GM21529 (cell line): Measurements from ENCODE around the gene CCDC157.
A peak's percentile ranks its signal among the peaks of the same experiment; 100 is the strongest.

Experiments
- ATAC-seq: cut with Tn5 transposase; IDR thresholded peaks from one replicate; pipeline ENCODE4 v1.9.1; 2021; ENCODE audit not compliant: unreplicated experiment

The CCDC157 gene

DNA sequence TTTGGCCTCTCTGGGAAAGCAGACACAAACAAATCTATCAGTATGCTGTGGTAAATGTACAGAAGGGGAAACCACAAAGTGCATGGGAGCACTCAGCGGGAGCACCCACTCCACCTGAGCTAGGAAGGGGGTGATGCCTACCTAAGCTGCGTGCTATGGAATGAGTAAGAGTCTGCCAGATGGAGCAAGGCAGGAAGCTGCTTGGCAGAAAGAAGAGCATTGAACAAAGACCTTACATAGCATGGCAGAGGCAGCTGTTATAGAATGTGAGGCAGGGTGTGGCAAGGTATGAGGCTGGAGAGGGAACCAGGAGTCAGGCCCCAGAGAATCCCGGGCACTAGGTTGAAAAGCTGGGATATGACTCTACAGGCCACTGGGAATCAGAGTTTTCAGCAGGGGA lies 55.0 kb downstream of the CCDC157 start:
- ATAC-seq, result no peak

GRCh38 chr22:30413001-30413400 lies 56.2 kb downstream of the CCDC157 start:
- no peak for ATAC-seq

DNA sequence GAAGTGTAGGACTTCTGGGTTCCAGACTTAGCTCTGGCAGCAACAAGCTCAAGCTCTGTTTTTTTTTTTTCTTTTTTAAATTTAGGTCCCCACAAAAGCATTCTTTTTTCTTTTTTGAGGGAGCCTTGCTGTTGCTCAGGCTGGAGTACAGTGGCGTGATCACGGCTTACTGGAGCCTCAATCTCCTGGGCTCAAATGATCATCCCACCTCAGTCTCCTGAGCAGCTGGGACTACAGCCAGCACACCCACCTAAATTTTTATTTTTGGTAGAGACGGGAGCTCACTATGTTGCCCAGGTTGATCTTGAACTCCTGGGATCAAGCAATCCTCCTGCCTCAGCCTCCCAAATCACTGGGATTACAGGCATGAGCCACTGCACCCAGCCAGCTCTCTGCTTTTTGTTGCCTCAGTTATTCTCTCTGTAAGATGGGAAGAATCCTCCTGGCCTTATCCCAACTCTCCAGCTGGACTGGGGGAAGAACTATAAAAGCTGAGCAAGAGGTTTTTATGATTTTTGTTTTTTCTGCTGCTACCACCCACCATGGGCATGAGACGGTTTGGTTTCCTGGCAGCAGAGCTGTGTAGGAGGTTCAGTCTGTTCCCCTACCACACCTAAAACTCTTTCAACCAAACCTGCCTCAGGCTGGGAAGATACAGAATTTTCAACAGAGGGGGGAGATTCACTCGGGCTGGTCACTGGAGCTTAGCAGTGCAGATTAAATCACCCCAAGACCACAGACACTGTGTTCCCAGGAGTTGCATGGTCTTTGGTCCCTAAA lies 57.1 kb downstream of the CCDC157 start:
- no peak for ATAC-seq

DNA sequence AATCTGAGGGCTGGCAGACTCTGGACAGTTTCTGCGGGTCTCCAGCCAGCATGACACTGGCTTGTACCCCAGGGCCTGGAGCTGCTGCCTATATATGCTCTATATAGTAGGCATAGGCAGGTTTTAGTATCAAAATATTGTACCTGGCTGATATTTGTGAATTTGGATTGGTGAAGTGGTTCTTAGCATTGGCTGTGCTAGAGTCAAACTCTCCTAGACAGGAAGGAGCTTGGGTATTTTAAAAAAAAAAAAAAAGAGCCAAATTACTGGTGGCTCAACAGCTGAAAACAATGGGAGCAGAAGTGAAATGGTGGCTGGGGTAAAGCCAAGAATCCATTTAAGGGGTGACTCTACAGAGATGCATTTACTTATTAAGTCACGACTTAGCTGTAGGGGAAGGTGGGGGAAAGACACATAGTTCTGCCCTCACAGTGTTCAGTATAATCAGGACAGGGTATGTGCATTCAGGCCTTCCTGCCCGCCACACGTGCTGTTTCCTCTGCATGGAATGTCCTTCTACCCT lies 57.8 kb downstream of the CCDC157 start:
- ATAC-seq, result no peak

- ATAC-seq, result no peak
Measured at GRCh38 chr22:30416403-30416802, 59.6 kb downstream of the CCDC157 start.

DNA sequence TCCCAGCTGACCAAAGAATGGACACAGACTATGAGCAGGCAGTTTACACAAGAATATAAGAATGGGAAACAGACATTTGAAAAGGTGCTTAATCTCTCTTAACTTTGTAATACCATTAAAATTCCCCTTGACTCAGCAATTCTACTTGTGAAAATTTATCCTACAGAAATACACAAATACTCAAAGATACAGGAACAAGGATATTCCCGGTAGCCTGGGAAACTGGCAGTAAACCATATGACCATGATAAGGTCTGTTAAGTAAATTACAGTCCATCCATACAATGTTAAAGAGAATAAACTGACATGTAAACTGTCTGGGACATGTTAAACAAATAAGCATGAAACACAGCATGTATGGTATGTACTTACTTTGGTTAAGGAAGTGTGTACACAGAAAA lies 60.0 kb downstream of the CCDC157 start:
- ATAC-seq, result no peak

- no peak for ATAC-seq
Measured at GRCh38 chr22:30420347-30421125, 63.7 kb downstream of the CCDC157 start.

DNA sequence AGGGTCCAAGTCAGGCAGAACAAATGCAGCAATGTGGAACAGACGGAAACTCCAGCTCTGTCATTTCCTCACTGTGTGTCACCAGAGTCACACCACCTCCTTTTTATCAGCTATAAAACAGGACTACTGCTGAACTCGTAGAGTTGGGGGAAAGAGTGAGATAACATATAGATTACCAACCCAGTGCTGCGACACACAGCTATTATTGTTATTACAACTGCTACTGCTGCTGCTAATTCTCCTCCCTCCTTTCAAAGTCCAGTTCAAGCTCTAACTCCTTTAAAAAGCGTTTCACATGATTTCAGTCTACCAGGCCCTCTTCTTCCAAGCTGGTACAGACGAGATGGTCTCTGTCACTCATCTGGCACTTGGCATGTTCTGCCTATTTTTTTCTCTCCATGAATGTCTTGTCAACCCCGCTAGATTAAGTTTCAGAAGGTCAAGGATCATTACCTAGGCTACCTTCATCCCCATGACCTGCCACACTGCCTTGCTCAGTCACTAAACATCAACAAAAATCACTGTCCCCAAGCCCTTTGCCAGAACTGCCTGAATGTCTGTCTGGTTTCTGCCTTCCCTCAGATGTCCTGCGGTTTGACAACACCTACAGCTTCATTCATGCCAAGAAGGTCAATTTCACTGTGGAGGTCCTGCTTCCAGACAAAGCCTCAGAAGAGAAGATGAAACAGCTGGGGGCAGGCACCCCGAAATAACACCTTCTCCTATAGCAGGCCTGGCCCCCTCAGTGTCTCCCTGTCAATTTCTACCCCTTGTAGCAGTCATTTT lies 65.1 kb downstream of the CCDC157 start:
- ATAC-seq, result no peak

GRCh38 chr22:30422481-30423300 lies 65.9 kb downstream of the CCDC157 start:
- no peak for ATAC-seq

DNA sequence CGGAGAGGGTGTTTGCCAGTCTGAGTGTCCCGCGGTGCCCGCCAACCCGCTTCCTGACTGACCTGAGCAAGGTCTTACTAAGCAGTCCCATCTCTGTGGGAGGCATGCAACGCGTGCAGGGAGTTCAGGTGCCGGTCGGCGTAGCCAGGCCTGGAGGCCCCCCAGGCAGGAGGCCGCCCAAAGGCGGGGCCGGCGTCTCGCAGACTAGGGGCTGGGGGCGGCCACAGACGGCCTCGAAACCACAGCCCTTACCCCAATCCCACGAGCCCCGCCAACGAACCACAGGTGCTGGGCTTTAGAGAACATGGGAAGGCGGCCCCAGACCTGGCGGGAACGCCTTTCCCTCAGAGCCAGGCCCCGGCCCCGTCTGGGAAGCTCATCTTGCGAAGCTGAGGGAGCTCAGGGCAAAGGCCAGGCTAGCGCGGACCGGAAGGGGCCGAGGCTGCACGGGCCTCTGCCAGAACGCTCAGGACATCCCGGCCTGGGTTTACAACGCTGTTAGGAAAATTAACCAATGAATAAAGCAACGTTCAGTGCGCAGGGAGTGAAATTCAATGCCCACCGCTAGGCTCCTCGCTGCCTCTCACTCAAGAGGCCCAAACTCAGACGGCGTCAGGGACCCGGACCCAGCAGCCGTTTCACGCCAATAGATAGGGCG lies 66.6 kb downstream of the CCDC157 start:
- peak; percentile 23 for ATAC-seq

GRCh38 chr22:30423959-30424533 lies 67.2 kb downstream of the CCDC157 start:
- peak; percentile 83 for ATAC-seq

DNA sequence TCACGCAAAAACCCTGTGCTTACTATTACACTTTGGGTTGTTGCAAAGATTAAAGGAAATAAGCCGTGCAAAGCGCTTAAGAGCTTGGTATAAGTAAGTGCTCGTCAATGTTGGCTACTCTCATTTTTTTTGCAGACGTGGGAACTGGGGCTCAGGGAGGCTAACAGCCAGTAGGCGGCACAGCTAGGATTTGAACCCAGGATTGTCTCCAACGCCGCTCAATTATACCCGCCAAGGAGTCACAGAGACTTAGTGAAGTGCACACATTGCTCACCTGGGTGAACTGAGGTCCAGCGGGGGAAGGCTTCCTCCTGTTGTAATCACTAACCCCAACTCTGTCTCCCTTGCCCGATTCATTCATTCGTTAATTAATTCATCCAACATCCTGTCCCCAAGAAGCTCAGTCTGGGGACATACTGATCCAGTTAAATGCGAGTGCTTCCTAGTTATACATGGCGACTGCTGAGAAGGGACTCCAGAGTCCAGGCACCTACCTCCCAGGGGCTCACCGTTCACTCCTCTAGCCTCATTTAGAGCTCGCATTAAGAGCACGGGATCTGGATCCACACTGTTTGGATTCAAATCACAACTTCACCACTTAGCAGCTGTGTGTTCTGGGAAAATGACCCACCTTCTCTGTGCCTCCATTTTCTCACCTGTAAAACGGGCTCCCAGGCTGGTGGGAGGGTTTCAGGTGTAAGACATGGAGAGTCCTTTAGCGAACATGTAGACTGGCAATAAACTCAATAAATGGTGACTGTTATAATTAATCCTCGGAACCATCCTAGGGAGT lies 67.9 kb downstream of the CCDC157 start:
- ATAC-seq, result no peak

GRCh38 chr22:30425327-30425615 lies 68.5 kb downstream of the CCDC157 start:
- no peak for ATAC-seq

DNA sequence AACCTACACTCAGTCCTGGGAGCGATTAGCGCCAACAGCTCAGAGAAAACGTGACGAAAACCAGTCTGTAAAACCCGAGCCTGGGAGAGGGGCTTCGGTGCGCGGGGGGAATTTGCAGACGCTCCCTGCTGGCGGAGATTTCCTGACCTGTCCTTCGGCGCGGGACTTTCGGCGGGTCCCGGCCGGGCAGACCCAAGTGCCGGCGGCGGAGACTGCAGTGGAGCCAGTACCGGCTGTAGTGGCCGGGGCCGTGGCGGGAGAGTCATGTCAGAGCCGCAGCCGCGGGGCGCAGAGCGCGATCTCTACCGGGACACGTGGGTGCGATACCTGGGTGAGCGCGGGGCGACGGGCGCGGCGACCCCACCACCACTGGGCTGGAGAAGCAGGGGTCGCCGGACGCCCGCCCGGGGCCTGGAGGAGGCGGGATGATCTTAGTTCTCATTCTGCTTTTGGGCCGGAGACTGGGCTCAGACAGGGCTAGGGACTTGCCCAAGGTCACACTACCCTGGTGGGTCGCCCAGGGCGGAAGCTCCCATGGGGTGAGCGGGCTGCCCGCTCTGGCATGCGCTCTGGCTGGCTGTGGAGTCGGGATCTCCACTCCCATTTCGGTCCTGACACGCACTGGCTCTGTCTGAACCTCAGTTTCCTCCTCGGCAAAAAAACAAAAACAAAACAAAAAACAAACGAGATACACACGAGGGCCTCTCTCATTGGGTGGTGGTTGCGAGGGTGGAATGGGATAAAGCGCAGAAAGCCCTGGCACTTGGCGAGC lies 69.0 kb downstream of the CCDC157 start, which contains the start of gene MTFP1:
TSS of gene MTFP1 (plus strand) at position 153 of the 772 bp plus-strand sequence. CDS start at position 265, 112 bp downstream.
- ATAC-seq, result no peak
